ENCODE measurements around the gene DGLUCY.
"Not testable (repeated sequence)": the region's sequence is repeated elsewhere in the genome, so short reads cannot be mapped to it uniquely, and the experiment has no call there.

The DGLUCY gene

GRCh38 chr14:91220581-91221000, 106.7 kb downstream of the DGLUCY start:
- no peak for TF ChIP-seq CTCF (IDR thresholded peaks at IDR 0.05; ENCODE audit: borderline replicate concordance, control extremely low read depth, extremely low read depth, insufficient read depth, missing control alignments)
- no peak for DNase-seq (ENCODE audit: low spot score)
- in situ Hi-C loops (cut with MboI; ENCODE audit: low sequenced_read_pairs, unreplicated experiment) = no loop called here

GRCh38 chr14:91221270-91221669, 107.4 kb downstream of the DGLUCY start:
- in situ Hi-C loops (cut with MboI; ENCODE audit: low sequenced_read_pairs, unreplicated experiment) = no loop called here
- DNase-seq (ENCODE audit: low spot score) = no peak
- TF ChIP-seq CTCF (IDR thresholded peaks at IDR 0.05; ENCODE audit: borderline replicate concordance, control extremely low read depth, extremely low read depth, insufficient read depth, missing control alignments) = no peak

- no peak for TF ChIP-seq CTCF (IDR thresholded peaks at IDR 0.05; ENCODE audit: borderline replicate concordance, control extremely low read depth, extremely low read depth, insufficient read depth, missing control alignments)
- in situ Hi-C loops (cut with MboI; ENCODE audit: low sequenced_read_pairs, unreplicated experiment) = no loop called here
- no peak for DNase-seq (ENCODE audit: low spot score)
Observed at GRCh38 chr14:91223028-91223783, 109.3 kb downstream of the DGLUCY start.

GRCh38 chr14:91225025-91225424, 111.2 kb downstream of the DGLUCY start:
- in situ Hi-C loops (cut with MboI; ENCODE audit: low sequenced_read_pairs, unreplicated experiment) = no loop called here

GRCh38 chr14:91226360-91226759, 112.5 kb downstream of the DGLUCY start:
- DNase-seq (ENCODE audit: low spot score); in situ Hi-C loops (cut with MboI; ENCODE audit: low sequenced_read_pairs, unreplicated experiment): not testable (repeated sequence)

More at GRCh38 chr14:91225025-91225424, 111.2 kb downstream of the DGLUCY start:
- no peak for DNase-seq (ENCODE audit: low spot score)
- TF ChIP-seq CTCF (IDR thresholded peaks at IDR 0.05; ENCODE audit: borderline replicate concordance, control extremely low read depth, extremely low read depth, insufficient read depth, missing control alignments) = no peak

- in situ Hi-C loops (cut with MboI; ENCODE audit: low sequenced_read_pairs, unreplicated experiment) = no loop called here
- no peak for DNase-seq (ENCODE audit: low spot score)
- no peak for TF ChIP-seq CTCF (IDR thresholded peaks at IDR 0.05; ENCODE audit: borderline replicate concordance, control extremely low read depth, extremely low read depth, insufficient read depth, missing control alignments)
Observed at GRCh38 chr14:91227183-91227628, 113.3 kb downstream of the DGLUCY start.

All from GM13976 (cell line).